SK-N-SH (cell line): ENCODE data around the gene DSCAM. TPM values are rescaled to one million over a fixed set of nuclear protein-coding genes. Genes with fewer than 3 reads are reported as not detected.

ENCODE experiments used
- CTCF ChIA-PET: fragments of 300-600, 350-600 bp; formaldehyde crosslinking; extraction: SDS; loops from one replicate; lab custom pipeline; 2021; lab: Yijun Ruan, JAX
- POLR2A ChIA-PET: fragments of 350-600 bp; sonication (Branson Sonifier 250); formaldehyde crosslinking; extraction: SDS; loops from one replicate; lab custom pipeline; 2020; ENCODE audit warnings: antibody characterized with exemption, inconsistent platforms; lab: Yijun Ruan, JAX
- DNase-seq: peaks from one replicate; pipeline ENCODE4 v3.0.0; 2012
- H2AFZ ChIP-seq: fragments of 200-600 bp; sonication (generic); 2 replicates; pipeline ENCODE4 v1.8.1; 2016; ENCODE audit warnings: antibody characterized with exemption, mild to moderate bottlenecking, low read depth
- H3F3A ChIP-seq: fragments of 200-600 bp; sonication (generic); replicated peaks from 2 replicates; pipeline ENCODE3; 2016; ENCODE audit warnings: antibody characterized with exemption, mild to moderate bottlenecking; ENCODE audit not compliant: insufficient read depth
- H3K27ac ChIP-seq, 2 experiments: fragments of 200-500 bp in 1 of 2; fragments of 200-600 bp in 1 of 2; sonication (Bioruptor generic) in 1 of 2; sonication (generic), shearing (Covaris generic) in 1 of 2; 2 replicates each; pipeline versions ENCODE4 v1.5.1 to v1.6.1; 2014 to 2016; ENCODE audit warnings: low read depth in 2 of 2, inconsistent platforms in 1 of 2, low read length in 1 of 2, mild to moderate bottlenecking in 1 of 2, mixed read lengths in 1 of 2
- H3K27me3 ChIP-seq: fragments of 200-600 bp; sonication (generic), shearing (Covaris generic); 2 replicates; pipeline ENCODE4 v1.6.1; 2016; ENCODE audit warnings: mixed run types; ENCODE audit not compliant: insufficient read depth
- H3K36me3 ChIP-seq, 2 experiments: fragments of 200-500 bp in 1 of 2; fragments of 200-600 bp in 1 of 2; sonication (Bioruptor generic) in 1 of 2; sonication (generic) in 1 of 2; replicated peaks in 1 of 2; 2 replicates each; pipeline versions ENCODE3 to v1.5.1; 2014 to 2016; ENCODE audit warnings: low read length in 1 of 2, mild to moderate bottlenecking in 1 of 2; ENCODE audit not compliant: insufficient read depth in 2 of 2, control insufficient read depth in 1 of 2
- H3K4me1 ChIP-seq, 2 experiments: fragments of 200-500 bp in 1 of 2; fragments of 200-600 bp in 1 of 2; sonication (Bioruptor generic) in 1 of 2; sonication (generic), shearing (Covaris generic) in 1 of 2; 2 replicates each; pipeline versions ENCODE4 v1.5.1 to v1.6.1; 2014 to 2016; ENCODE audit warnings: low read depth in 1 of 2, low read length in 1 of 2, mixed run types in 1 of 2; ENCODE audit not compliant: insufficient read depth in 2 of 2, control insufficient read depth in 1 of 2
- H3K4me2 ChIP-seq: fragments of 200-600 bp; sonication (generic), shearing (Covaris generic); 2 replicates; pipeline ENCODE4 v1.6.1; 2017; ENCODE audit warnings: mixed run types
- H3K4me3 ChIP-seq, 2 experiments: fragments of 200-500 bp in 1 of 2; fragments of 200-600 bp in 1 of 2; sonication (Bioruptor generic) in 1 of 2; sonication (generic), shearing (Covaris generic) in 1 of 2; 2 replicates each; pipeline versions ENCODE4 v1.5.1 to v1.8.1; 2014 to 2016; ENCODE audit warnings: low read depth in 2 of 2, inconsistent platforms in 1 of 2, low read length in 1 of 2, mild to moderate bottlenecking in 1 of 2, mixed read lengths in 1 of 2, moderate library complexity in 1 of 2
- H3K79me2 ChIP-seq: fragments of 200-600 bp; sonication (generic); 2 replicates; pipeline ENCODE4 v1.8.1; 2017; ENCODE audit warnings: mild to moderate bottlenecking; ENCODE audit not compliant: insufficient read depth
- H3K9ac ChIP-seq: fragments of 200-600 bp; sonication (generic); 2 replicates; pipeline ENCODE4 v1.6.1; 2017; ENCODE audit warnings: mixed run types
- H3K9me2 ChIP-seq: fragments of 200-600 bp; sonication (generic); 2 replicates; pipeline ENCODE4 v1.6.1; 2017; ENCODE audit warnings: mixed run types
- H3K9me3 ChIP-seq: fragments of 200-600 bp; sonication (generic); 2 replicates; pipeline ENCODE4 v1.6.1; 2017; ENCODE audit warnings: mixed run types, mild to moderate bottlenecking, moderate library complexity
- H4K20me1 ChIP-seq: fragments of 200-600 bp; sonication (generic); 2 replicates; pipeline ENCODE4 v1.6.1; 2017; ENCODE audit warnings: mild to moderate bottlenecking, mixed run types; ENCODE audit not compliant: insufficient read depth
- CHD2 ChIP-seq: fragments of 150-350 bp; IDR thresholded peaks from 2 replicates; pipeline ENCODE4 v1.6.1; 2018; ENCODE audit warnings: low read length; ENCODE audit not compliant: partially characterized antibody
- ELF1 ChIP-seq: IDR thresholded peaks from 2 replicates; pipeline ENCODE4 v1.4.0; 2012
- EZH2phosphoT487 ChIP-seq: fragments of 200-600 bp; sonication (generic); IDR thresholded peaks from 2 replicates; pipeline ENCODE4 v1.6.1; 2017; ENCODE audit warnings: low read depth, mixed run types, mild to moderate bottlenecking, antibody characterized with exemption, moderate library complexity, borderline replicate concordance
- FOXM1 ChIP-seq: IDR thresholded peaks from 2 replicates; pipeline ENCODE4 v1.4.0; 2012; ENCODE audit warnings: low read depth, mild to moderate bottlenecking
- GABPA ChIP-seq: IDR thresholded peaks from 2 replicates; pipeline ENCODE4 v1.4.0; 2012; ENCODE audit warnings: low read depth, mild to moderate bottlenecking
- IRF3 ChIP-seq: fragments of 150-350 bp; IDR thresholded peaks from 2 replicates; pipeline ENCODE4 v1.6.1; 2016; ENCODE audit warnings: mild to moderate bottlenecking, low read depth, low read length
- MEF2A ChIP-seq: IDR thresholded peaks from 2 replicates; pipeline ENCODE4 v1.4.0; 2012; ENCODE audit warnings: low read depth, borderline replicate concordance
- NFIC ChIP-seq: IDR thresholded peaks from 2 replicates; pipeline ENCODE4 v1.4.0; 2012; ENCODE audit warnings: borderline replicate concordance
- PBX3 ChIP-seq: IDR thresholded peaks from 2 replicates; pipeline ENCODE4; 2012
- RAD21 ChIP-seq: IDR thresholded peaks from 2 replicates; pipeline ENCODE4 v1.6.1; 2012; ENCODE audit warnings: mild to moderate bottlenecking, low read length
- RFX5 ChIP-seq: IDR thresholded peaks from 2 replicates; pipeline ENCODE4 v1.6.1; 2012; ENCODE audit warnings: mild to moderate bottlenecking, improper control_type of control experiment, low read length
- SMC3 ChIP-seq: IDR thresholded peaks from 2 replicates; pipeline ENCODE4 v1.6.1; 2012; ENCODE audit warnings: low read depth, low read length, improper control_type of control experiment
- TEAD4 ChIP-seq: IDR thresholded peaks from 2 replicates; pipeline ENCODE4 v1.4.0; 2012; ENCODE audit warnings: mild to moderate bottlenecking, borderline replicate concordance; ENCODE audit not compliant: insufficient read depth
- USF1 ChIP-seq: IDR thresholded peaks from 2 replicates; pipeline ENCODE4 v1.4.0; 2012; ENCODE audit warnings: low read depth, borderline replicate concordance
- ZBTB33 ChIP-seq: IDR thresholded peaks from 2 replicates; pipeline ENCODE4 v1.4.0; 2012; ENCODE audit warnings: low read depth, borderline replicate concordance
- WGBS: methylation state at CpG from one replicate; pipeline ENCODE4 v1.1.6; 2017; ENCODE audit warnings: low lambda C conversion rate; 5-methylcytosine and 5-hydroxymethylcytosine counted together
- polyA plus RNA-seq, 3 experiments: library from polyadenylated mRNA; depleted of rRNA; stranded (reverse); fragments of >200 nt; gene quantifications; 2 replicates each; pipeline ENCODE4 v1.2.3, GENCODE V29; 2012
- TF ChIP-seq, protein P1 (sequence below): IDR thresholded peaks from 2 replicates; pipeline ENCODE4 v1.4.0; 2012; ENCODE audit warnings: low read depth
- TF ChIP-seq, protein P2 (sequence below): fragments of 200-600 bp; sonication (generic); IDR thresholded peaks from 2 replicates; pipeline ENCODE4 v1.6.1; 2017; ENCODE audit warnings: antibody characterized with exemption, mild to moderate bottlenecking, moderate library complexity

The DSCAM gene
- polyA plus RNA-seq, 1 of the 3 experiments (the other 2 are of a cell fraction), result not detected

DNA sequence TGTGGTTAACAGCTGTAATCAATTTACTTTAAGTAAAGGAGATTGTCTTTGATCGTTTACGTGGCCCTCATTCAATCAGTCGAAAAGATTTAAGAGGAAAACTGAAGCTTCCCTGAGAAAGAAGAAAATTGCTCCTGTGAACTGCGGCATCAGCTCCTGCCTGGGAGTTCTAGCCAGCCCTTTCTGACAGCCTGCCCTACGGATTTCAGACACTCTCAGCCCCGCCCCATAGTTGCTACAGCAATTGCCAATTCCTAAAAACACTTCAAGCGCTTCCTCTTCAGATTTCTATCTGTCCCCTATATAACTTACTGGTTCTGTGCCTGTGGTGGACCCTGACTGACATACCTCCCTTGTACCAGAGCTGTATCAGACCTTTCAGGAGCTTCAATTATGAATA, 277.6 kb downstream of the DSCAM start:
- Histone ChIP-seq H3K4me2 (no peak overlapping the region), H3K79me2 (no peaks in the 10 kb centered on the region), H3K4me3 (no peak overlapping the region), H4K20me1 (no peaks in the 10 kb centered on the region), H3K9ac (no peak overlapping the region), H3K27me3 (no peaks in the 10 kb centered on the region), H3K4me1 (peaks cover 0 to 3% of the 10 kb centered on the region in 2 experiments; a peak in 1 of 4 replicates), H2AFZ (no peak overlapping the region), H3K9me3 (no peaks in the 10 kb centered on the region; the same call in 1 of the 2 replicates), H3K36me3 (no peaks in the 10 kb centered on the region), H3F3A (no peaks in the 10 kb centered on the region), H3K27ac (no peak overlapping the region), H3K9me2 (no peaks in the 10 kb centered on the region)
- POLR2A ChIA-PET, result no interaction called here
- DNase-seq, result no peak
- 15% methylated on average over 7 of the region's 7 CpGs for WGBS
- CTCF ChIA-PET, result interaction anchor here (1.3 kb wide), 1 partner anchor 29 kb away, joined by 3 read pairs; no protein-coding TSS in a partner anchor
- TF ChIP-seq CHD2, result no peak
- no peak for TF ChIP-seq FOXM1
- no peak for TF ChIP-seq SMC3
- no peak for TF ChIP-seq MEF2A
- no peak for TF ChIP-seq USF1
- TF ChIP-seq, protein P1, sequence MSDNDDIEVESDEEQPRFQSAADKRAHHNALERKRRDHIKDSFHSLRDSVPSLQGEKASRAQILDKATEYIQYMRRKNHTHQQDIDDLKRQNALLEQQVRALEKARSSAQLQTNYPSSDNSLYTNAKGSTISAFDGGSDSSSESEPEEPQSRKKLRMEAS, result no peak
- no peak for TF ChIP-seq RAD21
- no peak for TF ChIP-seq RFX5

DNA sequence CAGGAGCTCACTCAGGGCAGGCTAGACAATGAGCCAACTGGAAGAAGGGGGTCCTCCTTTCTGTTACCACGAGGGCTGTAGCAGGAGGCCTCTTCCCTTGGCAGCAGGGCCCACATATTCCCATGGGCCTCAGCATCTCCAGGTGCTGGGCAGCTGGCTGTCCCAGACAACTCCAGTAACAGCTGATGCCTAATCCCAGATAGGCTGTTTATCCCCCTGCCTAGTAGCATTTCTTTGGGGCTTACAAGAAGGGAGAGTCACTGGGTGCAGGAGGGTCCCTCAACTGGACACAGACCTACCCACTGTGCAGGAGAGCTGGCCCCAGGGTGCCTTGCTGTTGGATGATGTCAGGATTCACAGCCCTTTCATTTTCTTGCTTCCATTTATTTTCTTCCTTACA, 278.2 kb downstream of the DSCAM start:
- WGBS, result no CpG with 5 or more reads among the region's 1 CpG
- H2AFZ ChIP-seq, result no peak overlapping the region
- no peak overlapping the region for H3K27ac ChIP-seq
- H4K20me1 ChIP-seq, result no peaks in the 10 kb centered on the region
- H3F3A ChIP-seq, result no peaks in the 10 kb centered on the region
- H3K27me3 ChIP-seq, result no peaks in the 10 kb centered on the region
- ChIA-PET POLR2A (no interaction called here), CTCF (interaction anchor here (0.6 to 1.3 kb wide), 2 partner anchors 30 to 1148 kb away, joined by 3 read pairs; no protein-coding TSS in a partner anchor)
- H3K4me2 ChIP-seq, result no peak overlapping the region
- no peak for DNase-seq
- H3K9ac ChIP-seq, result no peak overlapping the region
- no peak overlapping the region for H3K4me3 ChIP-seq
- H3K36me3 ChIP-seq, result no peaks in the 10 kb centered on the region
- H3K79me2 ChIP-seq, result no peaks in the 10 kb centered on the region
- TF ChIP-seq PBX3, result no peak
- TF ChIP-seq GABPA, result no peak
- TF ChIP-seq ZBTB33, result no peak
- TF ChIP-seq, protein P2, sequence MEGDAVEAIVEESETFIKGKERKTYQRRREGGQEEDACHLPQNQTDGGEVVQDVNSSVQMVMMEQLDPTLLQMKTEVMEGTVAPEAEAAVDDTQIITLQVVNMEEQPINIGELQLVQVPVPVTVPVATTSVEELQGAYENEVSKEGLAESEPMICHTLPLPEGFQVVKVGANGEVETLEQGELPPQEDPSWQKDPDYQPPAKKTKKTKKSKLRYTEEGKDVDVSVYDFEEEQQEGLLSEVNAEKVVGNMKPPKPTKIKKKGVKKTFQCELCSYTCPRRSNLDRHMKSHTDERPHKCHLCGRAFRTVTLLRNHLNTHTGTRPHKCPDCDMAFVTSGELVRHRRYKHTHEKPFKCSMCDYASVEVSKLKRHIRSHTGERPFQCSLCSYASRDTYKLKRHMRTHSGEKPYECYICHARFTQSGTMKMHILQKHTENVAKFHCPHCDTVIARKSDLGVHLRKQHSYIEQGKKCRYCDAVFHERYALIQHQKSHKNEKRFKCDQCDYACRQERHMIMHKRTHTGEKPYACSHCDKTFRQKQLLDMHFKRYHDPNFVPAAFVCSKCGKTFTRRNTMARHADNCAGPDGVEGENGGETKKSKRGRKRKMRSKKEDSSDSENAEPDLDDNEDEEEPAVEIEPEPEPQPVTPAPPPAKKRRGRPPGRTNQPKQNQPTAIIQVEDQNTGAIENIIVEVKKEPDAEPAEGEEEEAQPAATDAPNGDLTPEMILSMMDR, result no peak
- TF ChIP-seq NFIC, result no peak
- no peak for TF ChIP-seq FOXM1
- no peak for TF ChIP-seq MEF2A
- TF ChIP-seq CHD2, result no peak
- TF ChIP-seq ELF1, result no peak
- TF ChIP-seq TEAD4, result no peak
- no peak for TF ChIP-seq RAD21
- no peak for TF ChIP-seq IRF3
- TF ChIP-seq EZH2phosphoT487, result no peak
- no peaks in the 10 kb centered on the region; the same call in 1 of the 2 replicates for H3K9me3 ChIP-seq
- peaks cover 0 to 3% of the 10 kb centered on the region in 2 experiments; a peak in 1 of 4 replicates for H3K4me1 ChIP-seq
- no peaks in the 10 kb centered on the region for H3K9me2 ChIP-seq
